ENCODE results near the gene SEL1L3.

- TF ChIP-seq CTCF (conservative IDR thresholded peaks at IDR 0.05) (no peak), ZFX (IDR thresholded peaks at IDR 0.05) (no peak)
Measured at GRCh38 chr4:25839687-25840086, 23.1 kb downstream of the SEL1L3 start.

All from C4-2B (cell line).